Measurements from ENCODE around the gene IL6ST.

GRCh38 chr5:55900776-55901175 is 94.0 kb downstream of the IL6ST start:
- TF ChIP-seq CTCF (IDR thresholded peaks at IDR 0.05) (no peak), POLR2A (IDR thresholded peaks at IDR 0.05) (no peak)

Measured in adrenal gland (tissue), 5 donors.